Glomerular endothelial cell (primary cell): ENCODE results near the gene YY2. TPM values are rescaled to one million over a fixed set of nuclear protein-coding genes. Genes with fewer than 3 reads are reported as not detected.
"Not testable (repeated sequence)": the region's sequence is repeated elsewhere in the genome, so short reads cannot be mapped to it uniquely, and the experiment has no call there.

Experiments used
- DNase-seq: peaks from one replicate; pipeline ENCODE4 v3.0.0-alpha.2; 2011; ENCODE audit warnings: low read depth, low spot score; ENCODE audit errors: extremely low read depth
- total RNA-seq: library from RNA; depleted of rRNA; stranded (reverse); fragments of >200 nt; gene quantifications from 2 replicates; pipeline ENCODE4 v1.2.3, GENCODE V29; 2015

The YY2 gene
- total RNA-seq, 1 donor from 2014 or later = 2.7 TPM

DNA sequence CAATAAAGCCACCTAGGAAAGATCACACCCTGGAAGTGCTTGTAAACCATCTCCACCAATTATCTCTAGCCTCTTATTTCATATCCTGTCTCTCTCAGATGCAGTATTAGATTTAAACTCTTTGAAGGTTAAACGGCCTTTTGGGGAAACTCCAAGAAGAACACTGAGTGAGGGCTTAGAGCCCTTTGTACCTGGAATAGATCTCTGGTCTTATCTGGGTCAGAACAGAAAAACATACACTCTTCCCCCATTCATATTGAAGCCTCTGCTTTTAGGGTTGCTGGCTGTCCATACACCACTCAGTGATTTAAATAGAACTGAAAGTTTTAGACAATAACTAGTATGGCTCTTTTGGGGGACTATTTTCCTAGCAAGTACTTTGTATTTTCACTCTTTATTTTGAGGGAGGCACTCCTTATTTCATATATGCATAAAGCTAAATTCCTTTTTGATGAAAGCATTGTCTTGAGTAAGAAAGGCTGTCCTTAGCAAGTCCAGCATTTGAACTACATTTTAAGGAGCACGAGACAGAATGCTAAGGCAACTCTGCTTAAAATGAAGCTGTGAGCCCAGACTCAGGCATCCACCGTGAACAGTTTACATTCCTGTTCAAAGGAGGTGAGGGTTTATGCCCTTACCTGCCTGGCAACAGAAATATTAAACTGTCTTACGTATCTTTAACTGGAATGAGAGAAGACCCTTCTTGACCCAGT is 17.4 kb downstream of the YY2 start:
- DNase-seq = no peak

DNA sequence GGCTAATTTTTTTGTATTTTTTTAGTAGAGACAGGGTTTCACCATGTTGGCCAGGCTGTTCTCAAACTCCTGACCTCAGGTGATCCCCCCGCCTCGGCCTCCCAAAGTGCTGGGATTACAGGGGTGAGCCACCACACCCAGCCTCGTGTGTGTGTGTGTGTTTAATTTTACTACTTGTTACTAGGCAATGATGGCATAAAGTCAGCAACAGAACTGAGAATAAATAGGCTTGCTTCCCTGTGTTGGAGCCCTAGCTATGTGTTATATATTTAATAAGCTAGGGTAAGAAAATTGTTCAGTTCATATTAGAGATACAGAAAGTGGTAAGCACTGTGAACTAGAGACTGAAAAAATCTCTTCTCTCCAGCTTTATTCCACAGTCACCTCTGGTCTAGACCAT is 18.4 kb downstream of the YY2 start:
- DNase-seq = not testable (repeated sequence)

DNA sequence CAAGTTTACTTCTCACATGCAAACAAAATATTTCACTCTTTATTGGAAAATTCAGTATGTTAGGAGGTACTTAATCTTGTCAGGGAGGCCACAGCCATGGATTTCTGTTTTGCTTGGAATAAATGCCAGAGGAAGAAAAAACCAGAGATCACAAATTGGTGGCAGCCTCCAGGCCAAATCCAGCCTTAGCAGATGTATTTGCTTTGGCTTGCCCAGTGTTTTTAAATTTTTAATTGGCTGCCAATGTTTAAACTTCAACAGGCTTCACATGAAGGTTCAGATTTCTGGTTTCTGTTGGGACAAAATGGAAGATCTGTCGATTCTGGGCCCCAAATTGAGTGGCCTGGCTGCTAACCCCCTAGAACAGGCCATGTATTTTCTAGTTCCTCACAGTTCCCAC is 19.2 kb downstream of the YY2 start:
- DNase-seq = no peak

GRCh38 chrX:21881881-21882574 is 26.2 kb downstream of the YY2 start:
- DNase-seq = no peak

GRCh38 chrX:21883258-21883657 is 27.5 kb downstream of the YY2 start:
- no peak for DNase-seq

DNA sequence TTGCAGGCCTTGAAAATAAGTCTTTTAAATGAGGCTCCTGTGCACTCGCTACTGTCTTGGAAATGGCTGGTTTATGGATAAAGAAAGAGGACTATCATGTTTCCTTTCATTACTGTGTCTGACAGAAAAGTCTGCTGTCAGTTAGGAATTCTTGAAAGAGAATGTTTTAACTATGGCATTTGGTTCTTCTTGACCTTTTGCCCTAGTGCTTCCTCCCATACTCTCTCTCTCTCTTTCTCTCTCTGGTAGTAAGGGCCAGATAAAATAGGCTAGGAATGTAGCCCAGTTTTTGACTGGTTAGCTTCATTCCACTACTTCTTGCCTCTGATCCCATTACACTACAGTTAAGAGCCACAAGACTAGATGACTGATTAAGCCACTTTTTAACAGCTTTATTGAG is 29.8 kb downstream of the YY2 start:
- DNase-seq = no peak

- DNase-seq = no peak
Observed at GRCh38 chrX:21905313-21905712, 49.5 kb downstream of the YY2 start.

- DNase-seq = no peak
Observed at GRCh38 chrX:21905953-21906352, 50.2 kb downstream of the YY2 start.

- no peak for DNase-seq
Observed at GRCh38 chrX:21907260-21907659, 51.5 kb downstream of the YY2 start.

Other genes with a start within 250 kb of the YY2 start
- gene KLHL34, start 197.7 kb upstream of the YY2 start, total RNA-seq = not detected in 2 replicates
- not detected in 2 replicates for gene SMPX, start 97.9 kb upstream of the YY2 start, total RNA-seq
- 11.2 and 11.9 TPM in 2 replicates for gene MBTPS2, start 16.4 kb upstream of the YY2 start, total RNA-seq
- 74.2 and 120 TPM in 2 replicates for gene SMS, start 84.7 kb downstream of the YY2 start, total RNA-seq
- 0.41 and 1.2 TPM in 2 replicates for gene PHEX, start 176.3 kb downstream of the YY2 start, total RNA-seq